Nephron (organoid): Measurements from ENCODE around the gene SIDT1.
A peak's percentile ranks its signal among the peaks of the same experiment; 100 is the strongest.

Experiments used
- H3K27ac Mint-ChIP-seq, 3 experiments: 2 replicates each; pipeline ENCODE4 v1.8.0; 2020; ENCODE audit warnings: mixed read lengths in 3 of 3, mild to moderate bottlenecking in 2 of 3, moderate library complexity in 1 of 3
- H3K27me3 Mint-ChIP-seq: 2 replicates; pipeline ENCODE4 v1.8.0; 2021; ENCODE audit warnings: low read depth, mild to moderate bottlenecking, moderate library complexity, mixed read lengths
- H3K36me3 Mint-ChIP-seq: 2 replicates; pipeline ENCODE4 v1.8.0; 2020; ENCODE audit warnings: low read depth, mixed read lengths
- H3K4me1 Mint-ChIP-seq: 2 replicates; pipeline ENCODE4 v1.8.0; 2020; ENCODE audit warnings: mixed read lengths
- H3K4me3 Mint-ChIP-seq, 3 experiments: 2 replicates each; pipeline ENCODE4 v1.8.0; 2020; ENCODE audit warnings: mild to moderate bottlenecking in 3 of 3, mixed read lengths in 3 of 3, moderate library complexity in 2 of 3
- H3K9me3 Mint-ChIP-seq: 2 replicates; pipeline ENCODE4 v1.8.0; 2020; ENCODE audit warnings: mixed read lengths
- TF ChIP-seq, protein P1 (sequence below), 3 experiments: fragments of 200-600 bp; sonication (generic); IDR thresholded peaks; one replicate each; pipeline ENCODE4 v1.5.0; 2021; ENCODE audit warnings: antibody characterized with exemption in 3 of 3; ENCODE audit not compliant: unreplicated experiment in 3 of 3

Gene SIDT1

DNA sequence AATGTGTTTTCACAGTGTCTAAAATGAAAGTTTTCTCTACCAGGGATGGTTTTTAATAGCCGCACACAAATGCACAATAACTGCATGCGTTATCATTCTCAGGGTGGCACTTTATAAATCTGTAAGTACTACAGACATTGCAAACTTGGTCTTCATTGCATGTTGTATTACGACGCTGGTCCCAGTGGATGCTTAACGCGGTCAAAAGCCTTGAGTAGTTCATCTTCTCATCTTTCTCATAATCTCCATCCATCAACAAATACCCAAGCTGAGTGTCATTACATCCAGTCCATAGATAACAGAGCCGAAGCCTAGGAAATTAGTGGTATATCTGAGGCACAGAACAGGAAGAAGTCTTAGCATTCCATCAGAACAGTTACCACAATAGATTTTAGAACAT lies 91.5 kb downstream of the SIDT1 start:
- no peak overlapping the region for H3K4me3 Mint-ChIP-seq
- H3K27ac Mint-ChIP-seq: no peak overlapping the region
- H3K27me3 Mint-ChIP-seq: peaks cover 13% of the 10 kb centered on the region
- peaks cover 8% of the 10 kb centered on the region for H3K4me1 Mint-ChIP-seq
- TF ChIP-seq, protein P1, sequence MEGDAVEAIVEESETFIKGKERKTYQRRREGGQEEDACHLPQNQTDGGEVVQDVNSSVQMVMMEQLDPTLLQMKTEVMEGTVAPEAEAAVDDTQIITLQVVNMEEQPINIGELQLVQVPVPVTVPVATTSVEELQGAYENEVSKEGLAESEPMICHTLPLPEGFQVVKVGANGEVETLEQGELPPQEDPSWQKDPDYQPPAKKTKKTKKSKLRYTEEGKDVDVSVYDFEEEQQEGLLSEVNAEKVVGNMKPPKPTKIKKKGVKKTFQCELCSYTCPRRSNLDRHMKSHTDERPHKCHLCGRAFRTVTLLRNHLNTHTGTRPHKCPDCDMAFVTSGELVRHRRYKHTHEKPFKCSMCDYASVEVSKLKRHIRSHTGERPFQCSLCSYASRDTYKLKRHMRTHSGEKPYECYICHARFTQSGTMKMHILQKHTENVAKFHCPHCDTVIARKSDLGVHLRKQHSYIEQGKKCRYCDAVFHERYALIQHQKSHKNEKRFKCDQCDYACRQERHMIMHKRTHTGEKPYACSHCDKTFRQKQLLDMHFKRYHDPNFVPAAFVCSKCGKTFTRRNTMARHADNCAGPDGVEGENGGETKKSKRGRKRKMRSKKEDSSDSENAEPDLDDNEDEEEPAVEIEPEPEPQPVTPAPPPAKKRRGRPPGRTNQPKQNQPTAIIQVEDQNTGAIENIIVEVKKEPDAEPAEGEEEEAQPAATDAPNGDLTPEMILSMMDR (IDR thresholded peaks at IDR 0.05; ENCODE audit: unreplicated experiment in 3 of 3): no peak
- no peaks in the 10 kb centered on the region for H3K9me3 Mint-ChIP-seq
- H3K36me3 Mint-ChIP-seq: no peaks in the 10 kb centered on the region

DNA sequence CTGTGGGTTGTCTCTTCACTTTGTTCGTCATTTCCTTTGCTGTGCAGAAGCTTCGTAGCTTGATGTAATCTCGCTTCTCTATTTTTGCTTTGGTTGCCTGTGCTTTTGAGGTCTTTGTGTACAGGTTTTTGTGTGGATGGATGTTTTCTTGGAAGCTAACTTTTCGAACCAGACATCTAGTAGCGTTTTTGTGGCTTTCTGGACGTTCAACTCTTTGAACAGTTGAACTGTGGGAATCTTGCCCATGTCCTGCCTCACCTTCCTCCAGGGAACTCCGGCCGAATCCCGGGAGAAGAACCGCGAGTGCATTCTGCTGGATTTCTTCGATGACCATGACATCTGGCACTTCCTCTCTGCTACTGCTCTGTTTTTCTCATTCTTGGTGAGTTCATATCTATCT lies 93.5 kb downstream of the SIDT1 start:
- Mint-ChIP-seq H3K27ac (no peak overlapping the region), H3K27me3 (peaks cover 13% of the 10 kb centered on the region), H3K36me3 (no peaks in the 10 kb centered on the region), H3K4me1 (peaks cover 25% of the 10 kb centered on the region), H3K9me3 (no peaks in the 10 kb centered on the region), H3K4me3 (no peak overlapping the region)
- TF ChIP-seq, protein P1 (IDR thresholded peaks at IDR 0.05; ENCODE audit: unreplicated experiment in 3 of 3): no peak

DNA sequence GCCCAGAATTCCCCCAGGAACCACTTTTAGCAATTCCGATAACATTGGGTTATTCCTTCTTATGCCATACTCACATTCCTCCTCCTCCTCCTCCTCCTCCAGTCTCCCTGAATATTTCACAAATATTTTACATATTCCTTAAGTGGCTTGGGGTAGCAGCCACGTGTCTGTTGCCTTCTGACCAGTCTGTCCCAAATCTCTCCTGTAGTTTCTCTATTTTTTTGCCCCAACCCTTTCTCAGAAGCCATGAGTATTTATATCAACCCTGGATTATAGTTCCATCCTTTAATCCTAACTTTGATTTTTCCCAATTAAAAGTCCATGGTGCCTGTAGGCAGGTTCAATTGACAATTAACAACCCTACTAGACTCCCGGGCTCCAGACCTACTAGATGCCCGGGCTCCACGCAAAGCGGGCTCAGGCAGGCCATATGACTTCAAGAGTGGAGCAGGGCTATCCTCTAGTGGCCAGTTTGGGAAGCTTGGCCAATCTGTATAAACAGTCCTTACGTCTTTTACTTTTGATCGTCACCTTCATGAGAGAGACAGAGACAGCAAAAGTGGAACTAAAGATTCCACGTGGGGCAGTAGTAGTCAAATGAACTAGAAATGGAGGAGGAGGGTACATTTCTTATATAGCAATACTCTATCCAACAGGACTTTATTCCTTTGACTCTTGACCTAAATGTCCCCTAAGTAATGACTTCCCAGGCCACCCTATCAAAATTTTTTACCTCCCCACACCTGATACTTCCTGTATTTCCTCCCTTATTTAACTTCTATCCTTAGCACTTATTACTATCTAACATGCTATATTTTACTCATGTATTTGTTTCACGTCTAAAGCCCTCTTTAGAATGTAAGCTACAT lies 94.4 kb downstream of the SIDT1 start:
- Mint-ChIP-seq H3K4me3 (no peak overlapping the region), H3K36me3 (no peaks in the 10 kb centered on the region), H3K4me1 (peaks cover 34% of the 10 kb centered on the region), H3K27me3 (peaks cover 13% of the 10 kb centered on the region), H3K27ac (peak overlapping the region; percentile 13 to 25 (median 22)), H3K9me3 (no peaks in the 10 kb centered on the region)
- TF ChIP-seq, protein P1 (IDR thresholded peaks at IDR 0.05; ENCODE audit: unreplicated experiment in 3 of 3): peak; percentile 95 to 97 (median 95)

DNA sequence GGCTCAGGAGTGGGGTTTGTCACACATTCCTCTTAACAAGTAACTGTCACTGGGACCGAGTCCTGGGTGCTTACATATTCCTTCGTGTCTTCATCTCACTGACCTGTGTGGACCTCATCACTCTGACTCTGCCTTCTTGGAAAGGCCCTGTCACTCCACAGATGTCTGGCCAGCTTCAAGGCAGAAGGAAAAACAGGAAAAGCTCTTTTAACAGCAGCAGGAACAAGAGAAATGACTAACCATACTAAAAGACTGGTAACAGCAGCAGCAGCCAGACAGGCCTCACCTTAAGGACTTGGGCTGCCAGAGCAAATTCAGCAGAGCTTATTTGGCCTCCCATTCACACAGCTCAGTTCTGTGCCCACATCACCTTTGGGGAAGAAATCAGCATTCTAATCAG lies 96.0 kb downstream of the SIDT1 start:
- peaks cover 12% of the 10 kb centered on the region for H3K27me3 Mint-ChIP-seq
- no peaks in the 10 kb centered on the region for H3K9me3 Mint-ChIP-seq
- no peak overlapping the region for H3K27ac Mint-ChIP-seq
- H3K36me3 Mint-ChIP-seq: no peaks in the 10 kb centered on the region
- TF ChIP-seq, protein P1 (IDR thresholded peaks at IDR 0.05; ENCODE audit: unreplicated experiment in 3 of 3): no peak
- H3K4me1 Mint-ChIP-seq: peaks cover 38% of the 10 kb centered on the region
- no peak overlapping the region for H3K4me3 Mint-ChIP-seq

DNA sequence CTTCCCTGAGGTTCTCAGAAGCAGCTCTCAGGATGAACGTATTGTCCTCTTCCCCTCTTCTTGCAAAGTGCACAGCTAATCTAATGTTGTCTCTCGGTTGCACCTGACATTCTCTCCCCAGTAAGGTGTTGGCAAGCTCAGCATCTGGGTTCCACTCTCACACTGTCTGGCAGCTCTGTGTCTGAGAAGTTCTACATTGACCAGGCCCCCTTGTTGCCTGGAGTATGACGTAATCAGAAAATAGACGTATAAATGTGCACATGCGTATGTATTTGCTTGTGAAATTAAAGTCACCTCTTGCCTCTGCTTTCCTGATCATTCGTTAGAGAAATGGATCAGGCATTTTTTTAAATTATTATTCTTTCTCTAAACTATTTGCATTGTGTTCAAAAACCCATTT lies 96.4 kb downstream of the SIDT1 start:
- TF ChIP-seq, protein P1 (IDR thresholded peaks at IDR 0.05; ENCODE audit: unreplicated experiment in 3 of 3): no peak

More for the DNA sequence above, 96.4 kb downstream of the SIDT1 start:
- H3K27me3 Mint-ChIP-seq: peaks cover 7% of the 10 kb centered on the region
- H3K36me3 Mint-ChIP-seq: no peaks in the 10 kb centered on the region
- no peaks in the 10 kb centered on the region for H3K9me3 Mint-ChIP-seq
- H3K27ac Mint-ChIP-seq: no peak overlapping the region
- H3K4me3 Mint-ChIP-seq: no peak overlapping the region
- peaks cover 38% of the 10 kb centered on the region for H3K4me1 Mint-ChIP-seq
